Measurements from ENCODE around the gene CCR6. TPM values are rescaled to one million over a fixed set of nuclear protein-coding genes. Genes with fewer than 3 reads are reported as not detected.

Gene CCR6
- total RNA-seq, 1 experiment from 2014 or later = not detected

DNA sequence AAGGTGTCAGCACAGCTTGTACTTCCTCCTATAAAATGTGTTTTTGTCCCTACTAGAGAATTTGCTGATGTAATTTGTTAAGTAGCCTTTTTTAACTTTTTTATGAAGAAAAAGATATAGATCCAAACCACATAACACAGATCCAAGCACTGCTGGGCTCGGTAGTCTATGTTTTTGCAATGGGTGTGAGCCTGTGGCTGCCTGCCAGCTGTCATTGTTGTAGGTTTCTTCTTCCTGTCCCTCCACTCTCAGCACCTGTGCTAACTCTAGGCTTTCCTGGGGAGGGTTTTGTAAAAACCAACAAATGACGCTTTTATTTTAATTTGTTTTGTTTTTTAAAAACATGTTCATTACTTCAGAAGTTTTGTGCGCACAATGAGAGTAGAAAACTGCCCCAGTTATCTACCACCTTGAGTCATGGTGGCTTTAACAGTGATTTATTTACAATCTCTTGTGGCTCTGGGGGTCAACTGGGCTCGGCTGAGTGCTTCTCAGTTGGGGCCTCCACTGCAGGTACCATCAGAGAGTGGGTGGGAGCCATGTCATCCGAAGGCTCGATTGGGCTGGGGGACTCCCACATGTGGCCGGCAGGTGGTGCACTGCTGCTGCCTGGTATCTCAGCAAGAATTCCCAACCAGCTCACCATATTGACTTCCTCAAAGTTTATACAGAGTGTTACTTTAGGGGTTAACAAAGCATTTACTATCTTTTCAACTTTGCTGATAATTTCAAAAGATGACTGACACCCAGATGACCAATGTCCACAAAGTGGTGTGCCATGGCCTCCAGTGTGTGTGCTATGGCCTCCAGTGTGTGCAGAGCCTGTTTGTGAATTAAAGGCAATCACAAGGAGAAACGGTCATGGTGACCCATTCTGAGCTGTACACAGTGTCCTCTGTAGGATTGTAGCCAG, 3.0 kb upstream of the CCR6 start:
- DNase-seq (ENCODE audit: low read depth) = no peak

DNA sequence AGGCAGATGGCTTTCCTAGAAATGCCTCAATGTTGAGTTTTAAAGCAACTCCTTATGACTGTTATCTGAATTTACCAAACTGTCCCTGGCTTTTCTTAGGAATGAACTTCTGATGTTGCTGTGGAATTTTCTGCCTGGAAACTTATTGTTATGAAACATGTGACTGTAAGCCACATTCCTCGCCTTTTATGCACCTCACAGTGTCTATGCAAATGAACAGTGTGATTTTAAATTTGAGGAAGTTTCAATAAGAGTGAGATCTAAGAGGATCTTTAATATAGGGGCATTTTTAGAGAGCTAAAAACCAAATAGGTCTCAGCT, 2.4 kb upstream of the CCR6 start:
- no peak for DNase-seq (ENCODE audit: low read depth)

DNA sequence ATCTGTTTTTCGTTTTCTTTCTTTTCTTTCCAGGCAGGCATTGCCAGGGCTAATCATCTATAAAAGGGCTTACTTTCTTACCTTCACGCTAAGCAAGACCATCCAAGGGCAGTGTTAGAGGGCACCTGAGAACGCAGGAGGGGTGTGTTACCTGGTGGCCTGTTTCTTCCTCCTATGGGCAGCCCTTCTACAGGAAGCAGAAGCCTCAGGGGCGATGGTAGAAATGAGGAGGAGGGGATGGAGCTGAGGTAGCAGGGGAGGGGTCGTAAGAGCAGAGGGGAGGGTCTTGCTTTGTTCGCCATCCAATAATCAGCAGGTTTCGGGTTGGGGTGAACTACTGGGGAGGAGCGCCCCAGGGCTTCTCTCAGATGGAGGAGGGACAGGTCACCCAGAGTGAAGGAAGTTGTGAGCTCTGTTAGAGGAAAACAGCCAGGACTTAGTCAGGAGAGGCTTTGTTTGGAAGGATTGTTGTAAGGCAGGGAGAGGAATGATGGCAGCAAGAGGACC, 1.5 kb upstream of the CCR6 start:
- DNase-seq (ENCODE audit: low read depth) = no peak

DNA sequence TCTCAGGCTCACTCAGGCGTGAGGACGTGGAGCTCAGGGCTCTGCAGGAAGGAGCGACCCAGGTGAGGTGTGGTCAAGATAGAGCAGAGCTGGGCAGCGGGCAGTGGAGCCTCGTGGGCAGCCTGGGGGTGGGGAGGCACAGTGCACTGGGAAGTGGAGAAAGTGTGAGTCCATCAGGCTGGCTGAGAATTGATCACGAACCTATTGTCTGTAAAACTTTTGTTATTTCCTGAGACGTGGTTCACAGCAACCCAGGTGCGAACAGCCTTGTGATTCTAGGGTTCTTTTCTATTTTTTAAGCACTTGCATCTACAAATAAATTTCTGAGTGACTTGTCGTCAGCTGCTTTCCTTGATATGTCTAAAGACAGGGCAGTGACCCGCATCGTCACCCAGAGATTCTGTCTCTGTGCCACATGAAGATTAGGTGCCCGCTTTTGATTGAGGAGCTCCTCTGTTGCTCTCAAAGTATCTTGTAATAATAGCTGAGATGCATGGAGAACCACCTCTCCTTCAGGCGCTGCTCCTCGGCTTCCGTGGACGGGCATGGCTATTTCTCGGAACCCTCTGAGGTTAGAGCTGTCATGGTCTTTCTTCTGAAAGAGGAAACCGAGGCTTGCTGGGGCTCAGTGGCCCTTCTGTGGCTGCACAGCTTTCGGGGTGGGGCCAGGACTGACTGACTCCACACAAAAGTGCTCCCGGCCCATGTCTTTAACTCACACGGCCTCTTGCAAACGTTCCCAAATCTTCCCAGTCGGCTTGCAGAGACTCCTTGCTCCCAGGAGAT, 662 bp upstream of the CCR6 start:
- no peak for DNase-seq (ENCODE audit: low read depth)

DNA sequence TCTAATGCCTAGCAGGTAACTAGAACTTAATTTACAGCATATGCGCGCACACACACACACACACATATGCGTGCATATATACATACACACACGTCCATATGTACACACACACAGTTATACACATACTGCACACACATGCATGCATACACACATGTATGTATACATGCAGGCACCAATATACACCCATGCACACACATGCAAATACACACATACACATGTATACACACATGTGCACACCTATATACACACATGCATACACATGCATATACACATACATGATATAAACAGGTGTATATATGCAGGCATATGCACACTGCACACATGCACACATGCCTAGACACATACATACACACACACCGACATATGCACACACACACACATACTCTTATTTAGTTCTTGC, 1.9 kb downstream of the CCR6 start:
- DNase-seq (ENCODE audit: low read depth) = no peak

DNA sequence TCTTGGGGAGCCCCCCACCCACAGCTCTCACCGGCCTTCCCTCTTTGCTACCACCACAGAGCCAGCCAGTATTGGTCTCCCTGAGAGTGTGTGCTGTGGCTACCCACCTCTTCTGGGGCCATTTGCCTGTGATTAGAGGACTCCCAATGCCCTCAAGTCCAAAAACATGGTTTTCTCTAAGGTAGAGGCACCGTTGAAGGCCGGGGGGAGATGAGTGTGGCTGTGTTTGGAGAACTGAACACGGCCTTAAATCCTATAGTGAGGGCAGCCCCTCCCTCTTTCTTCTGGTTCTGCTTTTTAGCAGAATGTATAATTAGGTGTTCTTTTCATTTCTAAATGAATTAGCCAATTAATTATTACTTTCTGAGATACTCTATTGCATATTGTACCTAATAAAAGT, 2.5 kb downstream of the CCR6 start:
- no peak for DNase-seq (ENCODE audit: low read depth)

DNA sequence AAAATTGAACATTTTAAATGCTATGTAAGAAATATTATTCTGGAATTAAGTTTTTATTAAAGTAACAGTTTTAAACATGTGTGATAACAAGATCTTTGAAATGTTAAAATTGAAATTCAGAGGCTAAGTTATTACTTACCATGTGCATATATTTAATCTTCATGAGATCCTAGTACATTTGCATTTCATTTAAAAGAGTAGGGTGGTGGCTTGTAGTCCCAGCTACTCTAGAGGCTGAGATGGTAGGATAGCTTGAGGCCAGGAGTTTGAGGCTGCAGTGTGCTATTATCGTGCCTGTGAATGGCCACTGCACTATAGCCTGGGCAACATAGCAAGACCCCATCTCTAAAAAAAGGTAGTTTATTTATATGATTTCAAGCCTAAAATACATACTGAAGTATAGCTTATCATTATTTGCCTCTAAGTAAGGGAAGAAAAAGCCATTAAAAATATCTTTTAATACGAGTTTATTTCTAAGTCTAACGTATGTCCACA, 3.0 kb downstream of the CCR6 start:
- DNase-seq (ENCODE audit: low read depth) = no peak

DNA sequence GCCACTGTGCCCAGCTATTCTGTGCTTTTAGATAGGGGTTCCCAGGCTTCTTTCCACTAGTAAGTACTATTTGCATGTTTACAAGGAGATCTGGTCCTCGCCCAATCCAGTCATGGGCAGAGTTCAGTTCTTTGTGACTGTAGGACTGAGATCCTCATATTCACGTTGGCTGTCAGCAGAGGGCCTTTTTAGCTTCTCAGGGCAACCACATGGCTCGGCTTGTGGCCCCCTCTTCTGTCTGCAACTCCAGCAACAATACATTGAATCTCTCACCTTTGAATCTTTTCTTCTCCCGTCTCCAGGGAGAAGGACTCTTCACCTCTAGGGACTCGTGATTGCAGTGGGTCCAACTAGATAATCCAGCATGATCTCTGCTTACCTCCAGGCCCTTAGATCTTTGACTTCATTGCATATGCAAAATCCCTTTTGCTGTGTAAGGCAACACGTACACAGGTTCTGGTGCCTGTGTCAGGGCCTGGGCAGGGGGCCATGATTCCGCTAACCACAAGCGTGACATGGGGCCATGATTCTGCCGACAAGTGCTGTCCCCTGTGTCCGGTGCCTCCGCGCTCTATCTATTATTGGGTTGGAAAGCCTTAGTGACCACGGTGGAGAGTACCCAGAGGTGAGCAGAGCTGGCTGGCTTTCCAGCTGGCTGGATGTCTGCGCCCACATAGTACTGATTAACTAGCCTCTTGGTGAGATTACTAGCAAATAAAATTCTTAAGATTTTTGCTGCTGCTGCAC, 5.1 kb downstream of the CCR6 start:
- no peak for DNase-seq (ENCODE audit: low read depth)

DNA sequence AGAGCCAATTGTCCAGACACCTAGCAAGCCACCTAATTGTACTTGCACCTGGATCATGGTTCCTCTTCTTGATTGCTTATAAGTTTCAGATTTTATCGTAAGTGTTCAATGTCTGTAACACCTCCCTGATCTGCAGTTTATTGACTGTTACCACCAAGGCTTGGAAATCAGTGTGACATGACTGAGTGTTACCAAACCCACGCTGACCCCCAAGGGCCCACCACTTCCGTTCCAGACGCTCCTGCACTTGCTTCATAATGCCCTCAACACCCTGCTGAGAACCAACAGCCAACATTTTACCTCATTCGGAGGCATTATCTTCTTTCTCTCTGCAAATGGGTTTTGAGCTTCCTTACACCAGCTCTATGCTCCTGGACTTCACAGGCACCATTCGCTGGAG, 6.3 kb downstream of the CCR6 start:
- DNase-seq (ENCODE audit: low read depth) = no peak

DNA sequence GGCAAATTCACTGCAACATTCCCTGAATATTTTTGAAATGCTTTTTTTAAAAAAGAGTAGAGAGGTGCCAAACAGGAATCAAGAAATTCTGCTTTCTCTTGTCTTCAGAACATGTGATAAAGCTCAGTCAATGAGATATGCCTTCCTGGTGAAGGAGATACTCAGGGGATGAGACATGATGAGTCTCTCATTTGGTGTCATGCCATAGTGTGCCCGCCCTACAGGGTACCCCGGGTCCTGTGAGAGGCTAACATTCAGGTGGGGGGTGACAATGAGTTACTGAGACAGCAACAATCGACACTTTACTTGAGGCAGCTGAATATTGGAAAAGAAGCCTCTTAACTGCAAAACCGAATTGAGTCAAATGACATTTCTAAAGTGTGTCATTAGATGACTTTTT, 6.7 kb downstream of the CCR6 start:
- DNase-seq (ENCODE audit: low read depth) = no peak

DNA sequence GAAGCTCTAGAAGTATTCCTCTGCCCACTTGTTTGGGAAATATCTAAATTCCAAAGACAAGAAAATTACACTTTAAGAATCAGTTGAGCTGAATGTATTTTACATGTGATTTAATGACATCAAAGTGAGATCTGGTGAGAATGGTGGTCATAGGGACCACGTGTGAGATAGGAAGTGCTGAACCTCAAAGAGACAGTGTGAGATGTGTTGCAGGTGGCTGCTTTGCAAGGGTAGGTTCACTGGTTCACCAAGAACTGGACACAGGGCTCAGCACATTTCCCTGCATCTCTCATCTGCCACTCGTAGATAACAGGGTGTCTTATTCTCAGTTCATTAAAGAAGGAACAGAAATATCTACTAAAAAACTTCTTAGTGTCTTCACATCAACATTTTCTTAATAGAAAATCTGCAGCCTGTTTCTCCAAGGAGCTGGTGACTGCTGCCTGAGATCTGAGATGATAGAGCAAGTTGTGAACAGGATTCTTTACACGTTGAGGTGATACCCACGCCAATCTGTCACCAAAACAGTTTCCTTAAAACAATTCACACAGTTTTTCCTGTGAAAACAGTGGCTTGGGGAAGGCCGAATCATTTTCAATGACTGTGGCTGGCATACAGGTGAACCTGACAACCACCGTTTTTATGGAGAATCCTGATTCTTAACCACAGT, 7.2 kb downstream of the CCR6 start:
- DNase-seq (ENCODE audit: low read depth) = no peak

DNA sequence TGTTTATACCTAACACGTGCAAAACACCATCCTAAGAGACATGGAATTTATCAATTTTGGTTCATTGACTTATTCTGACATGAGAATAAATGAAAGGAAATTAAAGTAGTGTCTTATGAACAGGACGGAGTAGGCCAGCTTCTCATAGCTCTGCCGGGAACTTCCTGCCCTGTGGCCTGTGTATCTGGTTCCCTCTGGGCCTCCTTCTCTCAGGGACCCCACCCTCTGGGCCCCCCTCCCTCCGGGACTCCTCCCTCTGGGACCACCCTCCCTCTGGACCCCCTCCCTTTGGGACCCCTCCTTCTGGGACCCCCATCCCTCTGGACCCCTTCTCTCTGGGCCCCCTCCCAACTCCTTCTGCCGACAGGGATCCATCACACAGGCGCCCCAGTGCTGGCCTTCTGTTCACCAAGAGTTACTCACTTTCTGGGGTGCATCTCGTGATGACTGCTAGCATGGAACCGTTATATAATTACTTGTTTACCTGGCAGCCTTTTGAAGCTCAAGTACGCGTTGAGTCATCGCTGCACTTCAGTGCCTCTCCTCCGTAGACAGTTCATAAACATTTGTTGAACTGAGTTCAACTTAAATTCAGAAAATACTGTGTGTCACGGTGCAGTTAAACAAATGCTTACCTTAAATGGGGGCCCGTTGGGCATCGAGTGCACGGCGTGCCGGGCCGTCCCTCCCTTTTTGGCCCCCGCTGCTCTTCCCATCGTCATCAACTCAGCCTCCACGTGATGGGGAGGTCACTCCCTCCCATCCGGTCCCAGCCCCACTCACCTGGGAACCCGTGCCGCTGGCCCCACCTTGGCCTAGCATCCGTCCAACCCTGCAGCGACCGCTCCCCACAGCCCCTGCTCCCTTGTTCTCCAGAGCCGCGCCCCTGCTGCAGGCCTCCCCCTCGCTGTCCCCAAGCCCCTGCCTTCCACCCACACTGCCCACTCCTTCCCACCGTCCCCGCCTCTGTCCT, 8.1 kb downstream of the CCR6 start:
- DNase-seq (ENCODE audit: low read depth) = no peak

DNA sequence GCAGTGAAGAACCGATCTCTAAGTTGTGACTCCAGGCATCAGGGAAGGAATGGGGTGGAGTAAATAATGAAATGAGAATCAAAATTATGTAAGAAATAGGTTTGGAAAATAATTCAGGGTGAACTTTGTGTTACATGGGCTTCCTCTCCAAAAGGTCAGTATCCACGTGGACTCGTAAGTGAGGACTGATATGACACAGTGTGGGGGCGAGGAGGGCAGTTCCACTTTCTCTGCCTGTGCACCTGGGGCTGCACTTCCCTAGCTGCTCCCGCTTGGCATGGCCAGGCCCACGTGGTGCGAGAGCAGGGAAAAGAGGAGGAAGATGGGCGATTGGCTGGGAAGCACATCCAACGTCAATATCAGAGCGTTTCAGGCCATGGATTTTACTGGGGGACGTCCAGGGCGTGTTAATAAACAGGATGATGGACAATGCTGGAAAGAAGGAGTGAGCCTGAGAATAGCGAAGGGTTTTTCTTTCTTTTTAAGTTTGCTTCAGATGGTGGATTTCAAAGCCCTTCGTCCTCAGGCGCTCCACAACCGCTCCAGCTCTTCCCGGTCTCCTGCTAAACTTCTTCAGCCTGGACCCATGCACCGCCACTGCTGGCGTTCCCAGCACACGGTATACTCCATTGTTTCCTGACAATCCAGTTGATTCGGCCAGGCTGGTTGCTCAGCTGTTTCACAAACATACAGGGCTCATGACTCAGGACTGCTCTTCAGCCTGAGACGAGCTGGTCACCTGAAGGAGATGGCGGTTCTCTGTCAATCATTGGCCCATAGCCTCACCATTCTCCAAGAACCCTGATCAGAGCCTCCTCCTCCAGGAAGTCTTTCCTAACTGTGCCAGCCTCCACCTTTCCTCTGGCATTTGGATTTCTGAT, 11.8 kb downstream of the CCR6 start:
- no peak for DNase-seq (ENCODE audit: low read depth)

DNA sequence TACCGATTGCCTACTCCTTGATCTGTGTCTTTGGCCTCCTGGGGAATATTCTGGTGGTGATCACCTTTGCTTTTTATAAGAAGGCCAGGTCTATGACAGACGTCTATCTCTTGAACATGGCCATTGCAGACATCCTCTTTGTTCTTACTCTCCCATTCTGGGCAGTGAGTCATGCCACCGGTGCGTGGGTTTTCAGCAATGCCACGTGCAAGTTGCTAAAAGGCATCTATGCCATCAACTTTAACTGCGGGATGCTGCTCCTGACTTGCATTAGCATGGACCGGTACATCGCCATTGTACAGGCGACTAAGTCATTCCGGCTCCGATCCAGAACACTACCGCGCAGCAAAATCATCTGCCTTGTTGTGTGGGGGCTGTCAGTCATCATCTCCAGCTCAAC, 13.5 kb downstream of the CCR6 start:
- no peak for DNase-seq (ENCODE audit: low read depth)

DNA sequence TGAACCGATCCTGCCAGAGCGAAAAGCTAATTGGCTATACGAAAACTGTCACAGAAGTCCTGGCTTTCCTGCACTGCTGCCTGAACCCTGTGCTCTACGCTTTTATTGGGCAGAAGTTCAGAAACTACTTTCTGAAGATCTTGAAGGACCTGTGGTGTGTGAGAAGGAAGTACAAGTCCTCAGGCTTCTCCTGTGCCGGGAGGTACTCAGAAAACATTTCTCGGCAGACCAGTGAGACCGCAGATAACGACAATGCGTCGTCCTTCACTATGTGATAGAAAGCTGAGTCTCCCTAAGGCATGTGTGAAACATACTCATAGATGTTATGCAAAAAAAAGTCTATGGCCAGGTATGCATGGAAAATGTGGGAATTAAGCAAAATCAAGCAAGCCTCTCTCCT, 14.2 kb downstream of the CCR6 start:
- no peak for DNase-seq (ENCODE audit: low read depth)

DNA sequence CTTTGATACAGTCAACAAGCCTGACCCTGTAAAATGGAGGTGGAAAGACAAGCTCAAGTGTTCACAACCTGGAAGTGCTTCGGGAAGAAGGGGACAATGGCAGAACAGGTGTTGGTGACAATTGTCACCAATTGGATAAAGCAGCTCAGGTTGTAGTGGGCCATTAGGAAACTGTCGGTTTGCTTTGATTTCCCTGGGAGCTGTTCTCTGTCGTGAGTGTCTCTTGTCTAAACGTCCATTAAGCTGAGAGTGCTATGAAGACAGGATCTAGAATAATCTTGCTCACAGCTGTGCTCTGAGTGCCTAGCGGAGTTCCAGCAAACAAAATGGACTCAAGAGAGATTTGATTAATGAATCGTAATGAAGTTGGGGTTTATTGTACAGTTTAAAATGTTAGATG, 15.0 kb downstream of the CCR6 start:
- no peak for DNase-seq (ENCODE audit: low read depth)

DNA sequence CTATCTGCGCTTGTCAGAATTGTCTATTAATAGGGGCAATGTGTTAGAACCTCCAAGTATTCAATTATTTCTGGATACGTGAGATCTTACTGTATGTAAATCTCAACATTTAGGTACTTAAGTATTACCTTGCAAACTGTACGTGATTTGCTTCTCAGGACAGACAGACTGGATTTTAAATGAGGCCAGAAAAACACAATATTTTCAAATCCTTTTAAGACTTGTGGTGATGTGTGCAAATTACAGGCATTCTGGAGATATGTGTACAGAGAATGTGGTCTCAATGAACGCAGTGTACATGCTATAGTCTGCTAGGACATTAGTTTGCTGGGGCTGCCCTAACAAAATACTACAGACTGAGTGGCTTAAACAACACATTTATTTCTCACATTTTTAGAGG, 16.9 kb downstream of the CCR6 start:
- DNase-seq (ENCODE audit: low read depth) = no peak

DNA sequence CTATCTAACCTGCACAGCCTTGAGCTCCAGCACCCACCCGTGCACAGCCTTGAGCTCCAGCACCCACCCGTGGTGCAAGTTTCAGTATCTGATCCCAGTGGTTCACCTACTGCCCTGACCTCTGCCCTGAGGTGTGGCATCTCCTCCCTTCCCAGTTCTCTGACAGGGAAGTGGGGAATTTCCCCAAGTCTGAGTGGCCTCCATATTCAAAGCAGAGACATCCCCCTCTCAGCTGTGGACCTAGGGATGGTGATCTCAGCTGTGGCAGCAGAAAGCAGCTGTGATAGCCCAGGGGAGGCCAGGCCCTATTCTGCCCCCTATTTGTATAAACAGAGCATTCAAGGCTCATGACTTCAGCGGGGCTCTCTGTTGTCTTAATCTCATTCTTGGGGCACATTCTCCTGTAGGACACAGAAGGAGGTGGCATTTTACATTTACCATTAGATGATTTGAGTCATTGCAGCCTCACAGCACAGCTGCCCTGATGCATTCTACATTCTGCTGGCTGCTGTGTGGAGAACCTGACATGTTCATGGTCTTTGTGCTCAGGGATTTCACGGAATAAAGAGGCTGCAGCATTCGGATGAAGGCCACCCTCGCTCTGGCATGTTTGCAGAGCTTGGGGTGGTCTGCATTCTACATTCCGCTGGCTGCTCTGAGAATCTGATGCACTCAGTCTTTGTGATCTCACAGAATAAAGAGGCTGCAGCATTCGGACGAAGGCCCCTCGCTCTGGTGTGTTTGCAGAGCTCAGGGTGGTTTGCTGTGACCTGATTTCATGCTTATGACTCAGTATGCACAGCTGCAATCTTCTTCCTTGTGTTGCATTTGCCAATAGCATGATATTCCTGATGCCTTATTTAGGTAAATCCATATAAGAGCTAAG, 17.9 kb downstream of the CCR6 start:
- peak; percentile 29 for DNase-seq (ENCODE audit: low read depth)
